GM12891 (cell line): ENCODE measurements around the gene IFITM5.
A peak's percentile ranks its signal among the peaks of the same experiment; 100 is the strongest.
"Not testable (repeated sequence)": the region's sequence is repeated elsewhere in the genome, so short reads cannot be mapped to it uniquely, and the experiment has no call there.

Experiments
- DNase-seq: peaks from one replicate; pipeline ENCODE4 v3.0.0; 2011; ENCODE audit warnings: low spot score; ENCODE audit not compliant: insufficient read length
- FAIRE-seq: peaks from 2 replicates; lab custom pipeline; 2011; peaks lifted over from hg19 to GRCh38; lab: Jason Lieb, UNC
- PAX5 ChIP-seq: IDR thresholded peaks from 2 replicates; pipeline ENCODE4 v1.6.1; 2011; ENCODE audit warnings: low read length, moderate library complexity, mild to moderate bottlenecking; ENCODE audit not compliant: insufficient read depth, severe bottlenecking
- POLR2A ChIP-seq: IDR thresholded peaks from 2 replicates; pipeline ENCODE4 v1.6.1; 2011; ENCODE audit warnings: low read depth, low read length, control low read depth
- POLR2AphosphoS5 ChIP-seq: IDR thresholded peaks from 2 replicates; pipeline ENCODE4 v1.6.1; 2011; ENCODE audit warnings: low read depth, low read length, control low read depth
- POU2F2 ChIP-seq: IDR thresholded peaks from 2 replicates; pipeline ENCODE4 v1.6.1; 2011; ENCODE audit warnings: low read depth, mild to moderate bottlenecking, control low read depth, low read length, moderate library complexity
- SPI1 ChIP-seq: IDR thresholded peaks from 2 replicates; pipeline ENCODE4 v1.6.1; 2011; ENCODE audit warnings: low read depth, low read length, control low read depth
- TAF1 ChIP-seq: IDR thresholded peaks from 2 replicates; pipeline ENCODE4 v1.6.1; 2011; ENCODE audit warnings: low read depth, low read length, control low read depth

Gene IFITM5

GRCh38 chr11:291281-292210 is 7.8 kb downstream of the IFITM5 start:
- DNase-seq (no peak), FAIRE-seq (no peak)
- no peak for TF ChIP-seq TAF1
- TF ChIP-seq POLR2A: no peak
- TF ChIP-seq SPI1: no peak
- TF ChIP-seq POLR2AphosphoS5: no peak
- TF ChIP-seq POU2F2: no peak
- TF ChIP-seq PAX5: no peak

DNA sequence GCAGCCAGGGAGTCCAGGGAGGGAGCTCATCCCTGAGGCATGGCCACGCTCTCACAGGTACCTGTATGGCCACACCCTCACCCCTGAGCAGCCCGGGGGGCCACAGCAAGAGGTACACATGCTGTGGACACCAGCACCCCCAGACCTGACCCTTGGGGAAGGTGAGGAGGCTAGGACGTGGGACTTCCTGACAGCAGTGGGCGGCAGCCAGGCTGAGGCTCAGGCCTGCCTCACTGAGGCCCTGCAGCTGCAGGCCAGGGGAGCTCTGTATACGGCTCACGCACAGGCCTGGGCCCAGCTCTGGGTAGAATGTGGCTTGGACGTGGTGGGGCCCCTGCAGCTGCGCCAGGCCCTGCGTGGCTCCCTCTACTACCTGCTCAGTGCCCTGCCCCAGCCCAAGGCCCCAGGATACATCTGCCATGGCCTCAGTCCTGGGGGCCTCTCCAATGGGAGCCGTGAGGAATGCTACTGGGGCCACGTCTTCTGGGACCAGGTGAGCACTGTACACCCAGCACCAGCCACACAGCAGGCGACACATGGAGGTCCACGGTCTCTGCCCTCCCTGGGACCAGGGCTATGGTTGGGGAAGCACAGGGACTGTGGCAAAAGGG is 8.6 kb downstream of the IFITM5 start:
- peak; percentile 16 for FAIRE-seq
- TF ChIP-seq PAX5: no peak
- no peak for TF ChIP-seq POU2F2
- TF ChIP-seq POLR2AphosphoS5: no peak
- TF ChIP-seq POLR2A: no peak
- TF ChIP-seq TAF1: no peak
- no peak for TF ChIP-seq SPI1
- no peak for DNase-seq

DNA sequence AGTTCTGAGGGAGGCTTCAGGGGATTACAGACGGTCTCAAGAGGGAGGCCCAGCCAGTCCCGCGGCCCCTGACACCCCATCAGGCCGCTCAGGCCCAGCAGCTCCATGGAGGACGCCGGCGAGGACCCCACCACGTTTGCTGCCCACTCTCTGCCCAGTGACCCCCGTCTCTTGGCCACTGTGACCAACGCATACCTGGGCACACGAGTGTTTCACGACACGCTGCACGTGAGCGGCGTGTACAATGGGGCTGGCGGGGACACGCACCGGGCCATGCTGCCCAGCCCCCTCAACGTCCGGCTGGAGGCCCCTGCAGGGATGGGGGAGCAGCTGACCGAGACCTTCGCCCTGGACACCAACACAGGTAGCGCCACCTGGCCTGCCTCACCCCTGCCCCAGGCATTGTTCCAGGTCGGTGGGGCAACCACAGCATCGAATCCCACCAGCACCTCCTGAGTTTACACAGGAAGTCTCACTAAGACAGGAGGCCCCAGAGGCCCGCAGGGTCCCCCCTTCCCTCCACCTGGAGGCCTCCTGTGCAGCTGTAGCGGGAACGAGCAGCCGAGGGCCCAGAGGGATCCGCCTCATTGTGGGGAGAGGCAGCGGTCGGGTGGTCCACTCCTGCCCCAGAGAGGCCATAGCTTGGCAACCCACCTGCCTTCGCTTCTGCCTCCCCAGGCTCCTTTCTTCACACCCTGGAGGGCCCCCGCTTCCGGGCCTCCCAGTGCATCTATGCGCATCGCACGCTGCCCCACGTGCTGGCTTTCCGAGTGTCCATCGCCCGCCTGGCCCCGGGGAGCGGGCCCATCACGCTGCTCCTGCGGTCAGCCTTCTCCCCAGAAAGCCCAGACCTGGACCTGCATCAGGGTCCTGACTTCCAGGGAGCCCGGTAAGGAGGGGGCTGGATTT is 9.4 kb downstream of the IFITM5 start:
- FAIRE-seq: no peak
- TF ChIP-seq POU2F2 (no peak), TAF1 (no peak), PAX5 (no peak), POLR2A (no peak), SPI1 (no peak), POLR2AphosphoS5 (no peak)
- no peak for DNase-seq

- TF ChIP-seq PAX5 (no peak), POLR2A (no peak), TAF1 (no peak), POU2F2 (no peak), POLR2AphosphoS5 (no peak), SPI1 (no peak)
- DNase-seq (peak; percentile 51), FAIRE-seq (peak; percentile 16)
Observed at GRCh38 chr11:289398-289711, 10.0 kb downstream of the IFITM5 start.

DNA sequence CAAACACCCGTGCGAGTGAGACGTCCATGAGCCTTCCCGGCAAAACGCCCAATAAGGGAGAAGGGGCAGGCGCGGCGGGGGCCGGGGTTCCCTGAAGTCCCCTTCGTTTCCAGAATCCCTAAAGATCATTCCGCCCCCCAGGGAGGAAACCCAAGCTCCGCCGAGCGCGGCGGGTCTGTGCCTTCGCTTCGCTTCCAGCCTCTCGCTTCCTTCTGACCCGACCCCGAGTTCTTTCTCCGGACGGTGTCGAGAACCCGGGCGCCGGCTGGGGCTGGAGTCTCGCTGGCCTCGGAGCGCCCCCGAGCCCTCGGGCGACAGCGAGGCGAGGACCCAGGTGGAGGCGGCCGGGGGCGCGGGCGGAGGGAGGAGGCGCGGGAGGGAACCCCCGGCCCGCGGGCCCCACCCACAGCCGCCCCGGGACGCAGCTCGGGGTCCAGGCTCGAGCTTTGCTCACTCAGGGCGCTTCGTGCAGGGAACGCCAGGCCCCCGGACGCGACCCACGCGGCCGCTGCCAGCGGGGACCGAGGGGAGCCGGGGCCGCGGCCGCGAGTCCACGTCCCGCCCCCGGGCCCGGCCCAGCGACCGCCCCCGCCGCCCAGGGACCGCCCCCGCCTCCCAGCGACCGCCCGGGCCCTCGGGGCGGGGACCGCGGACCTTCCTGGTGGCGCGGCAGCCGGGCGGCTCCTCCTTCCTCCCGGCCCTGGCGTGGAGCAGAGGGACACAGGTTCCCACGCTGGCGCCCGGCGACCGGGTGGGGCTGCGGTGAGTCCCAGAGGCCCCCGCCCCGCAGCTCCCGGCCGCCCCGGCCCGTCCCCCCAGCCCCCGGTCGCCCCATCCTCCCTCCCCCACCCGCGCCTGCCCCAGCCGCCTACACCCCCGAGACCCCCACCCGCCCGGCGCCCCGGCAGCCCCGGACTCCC is 10.6 kb downstream of the IFITM5 start, which contains the start of gene PGGHG:
Gene PGGHG (plus strand): TSS at position 649 of the 920 bp plus-strand sequence. CDS start 691 bp downstream, outside the sequence.
- FAIRE-seq (peak; percentile 69), DNase-seq (peak; percentile 95)
- TF ChIP-seq POLR2AphosphoS5 (no peak), POLR2A (no peak), POU2F2 (no peak), PAX5 (no peak), TAF1 (no peak), SPI1 (no peak)

DNA sequence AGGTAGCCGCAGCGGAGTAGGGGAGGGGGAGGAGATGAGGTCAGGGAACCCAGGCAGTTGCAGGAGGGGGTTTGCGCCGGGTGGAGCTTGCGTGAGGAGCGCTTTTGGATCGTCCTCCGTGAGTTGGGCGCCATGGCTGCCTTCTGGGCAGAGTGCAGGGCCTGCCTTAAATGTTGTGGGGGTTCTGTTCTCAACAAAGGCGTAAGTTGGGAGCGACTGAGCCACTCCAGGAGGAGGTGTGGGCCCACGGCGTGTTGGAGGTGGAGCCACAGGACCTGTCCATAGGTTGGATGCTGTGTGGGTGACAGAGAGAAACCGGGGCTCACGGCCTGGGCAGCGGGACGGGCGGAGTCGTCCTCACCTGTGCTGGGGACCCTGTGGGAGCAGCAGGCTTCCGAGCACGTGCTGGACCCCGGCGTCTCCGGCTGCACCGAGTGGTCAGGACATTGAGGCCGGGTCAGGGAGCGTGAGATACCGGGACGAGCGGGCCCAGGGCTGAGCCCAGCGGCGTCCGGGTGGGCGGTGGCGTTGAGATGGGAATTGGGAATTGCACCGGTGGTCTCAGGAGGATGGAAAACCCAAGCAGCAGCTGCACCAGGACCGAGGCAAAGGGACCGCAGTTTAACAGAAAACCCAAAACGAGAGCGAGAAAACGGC is 11.4 kb downstream of the IFITM5 start:
- TF ChIP-seq SPI1 (no peak), TAF1 (no peak), PAX5 (no peak), POU2F2 (no peak), POLR2AphosphoS5 (no peak), POLR2A (no peak)
- DNase-seq (peak; percentile 39), FAIRE-seq (peak; percentile 68)

DNA sequence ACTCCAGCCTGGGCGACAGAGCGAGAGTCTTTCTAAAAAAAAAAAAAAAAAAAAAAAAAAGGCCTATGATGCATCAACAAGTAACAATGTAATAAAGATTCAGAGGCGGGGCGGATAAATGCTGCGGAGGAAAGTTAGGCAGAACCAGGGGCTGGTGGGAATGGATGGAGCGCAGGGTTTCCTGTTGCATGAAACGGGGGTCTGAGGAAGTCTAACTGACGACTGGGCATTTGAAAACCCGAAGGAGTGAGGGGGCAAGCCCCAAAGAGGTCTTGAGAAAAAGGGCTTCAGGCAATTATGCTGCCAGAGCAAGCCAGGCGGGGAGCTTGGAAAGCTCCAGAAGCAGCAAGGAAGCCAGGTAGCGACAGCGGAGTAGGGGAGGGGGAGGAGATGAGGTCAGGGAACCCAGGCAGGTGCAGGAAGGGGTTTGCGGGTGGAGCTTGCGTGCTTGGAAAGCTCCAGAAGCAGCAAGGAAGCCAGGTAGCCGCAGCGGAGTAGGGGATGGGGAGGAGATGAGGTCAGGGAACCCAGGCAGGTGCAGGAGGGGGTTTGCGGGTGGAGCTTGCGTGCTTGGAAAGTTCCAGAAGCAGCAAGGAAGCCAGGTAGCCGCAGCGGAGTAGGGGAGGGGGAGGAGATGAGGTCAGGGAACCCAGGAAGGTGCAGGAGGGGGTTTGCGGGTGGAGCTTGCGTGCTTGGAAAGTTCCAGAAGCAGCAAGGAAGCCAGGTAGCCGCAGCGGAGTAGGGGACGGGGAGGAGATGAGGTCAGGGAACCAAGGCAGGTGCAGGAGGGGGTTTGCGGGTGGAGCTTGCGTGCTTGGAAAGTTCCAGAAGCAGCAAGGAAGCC is 12.1 kb downstream of the IFITM5 start:
- peak; percentile 29 for DNase-seq
- FAIRE-seq: not testable (repeated sequence)

GRCh38 chr11:285894-286220 is 13.5 kb downstream of the IFITM5 start:
- TF ChIP-seq TAF1 (no peak), POLR2A (no peak)
- FAIRE-seq: no peak

More at GRCh38 chr11:285894-286220, 13.5 kb downstream of the IFITM5 start:
- DNase-seq: peak; percentile 20
